Stimulated activated CD4-positive, alpha-beta T cell treated with anti-CD3 and anti-CD28 coated beads, TNF-alpha, amount 100 ng/mL, for 24 hours (primary cell): ENCODE results near the gene SIRT5.

Experiments used
- DNase-seq, 3 experiments: peaks; one replicate each; pipeline ENCODE4 v3.0.0-alpha.2; 2020; ENCODE audit warnings: low read depth in 3 of 3

The SIRT5 gene

GRCh38 chr6:13574571-13575376, at the start of gene SIRT5:
Gene SIRT5, plus strand, starts transcription at chr6:13574601. Its CDS starts 9,510 bp downstream, at chr6:13584111.
- peak; percentile 52 to 77 (median 59) for DNase-seq

- no peak for DNase-seq
These were observed 49.4 kb upstream of the SIRT5 start for GRCh38 chr6:13524801-13525508.

GRCh38 chr6:13526357-13526726, 48.1 kb upstream of the SIRT5 start:
- DNase-seq = no peak

GRCh38 chr6:13526727-13527670, 47.4 kb upstream of the SIRT5 start:
- DNase-seq = no peak

- no peak for DNase-seq
These were observed 46.7 kb upstream of the SIRT5 start for GRCh38 chr6:13527671-13528056.

- DNase-seq = no peak
These were observed 46.2 kb upstream of the SIRT5 start for GRCh38 chr6:13528232-13528631.

- no peak for DNase-seq
These were observed 45.5 kb upstream of the SIRT5 start for GRCh38 chr6:13528777-13529343.

- no peak for DNase-seq
These were observed 42.4 kb upstream of the SIRT5 start for GRCh38 chr6:13531956-13532355.

- no peak for DNase-seq
These were observed 39.9 kb upstream of the SIRT5 start for GRCh38 chr6:13534536-13534935.

GRCh38 chr6:13535306-13535705, 39.1 kb upstream of the SIRT5 start:
- no peak for DNase-seq

GRCh38 chr6:13536796-13537526, 37.4 kb upstream of the SIRT5 start:
- no peak for DNase-seq

GRCh38 chr6:13537527-13537897, 36.9 kb upstream of the SIRT5 start:
- no peak for DNase-seq

GRCh38 chr6:13538084-13538483, 36.3 kb upstream of the SIRT5 start:
- DNase-seq = no peak

- DNase-seq = no peak
These were observed 35.8 kb upstream of the SIRT5 start for GRCh38 chr6:13538600-13538999.

GRCh38 chr6:13539572-13539971, 34.8 kb upstream of the SIRT5 start:
- DNase-seq = no peak

GRCh38 chr6:13541496-13541895, 32.9 kb upstream of the SIRT5 start:
- no peak for DNase-seq

GRCh38 chr6:13544454-13545186, 29.8 kb upstream of the SIRT5 start:
- DNase-seq = no peak

GRCh38 chr6:13545885-13546284, 28.5 kb upstream of the SIRT5 start:
- DNase-seq = no peak

GRCh38 chr6:13548500-13549210, 25.7 kb upstream of the SIRT5 start:
- no peak for DNase-seq

- no peak for DNase-seq
These were observed 23.7 kb upstream of the SIRT5 start for GRCh38 chr6:13550656-13551055.
